GM23248 (cell line): ENCODE data around the gene ITFG1. TPM values are rescaled to one million over a fixed set of nuclear protein-coding genes. Genes with fewer than 3 reads are reported as not detected.
"Not testable (repeated sequence)": the region's sequence is repeated elsewhere in the genome, so short reads cannot be mapped to it uniquely, and the experiment has no call there.

Source experiments
- DNase-seq: peaks from one replicate; pipeline ENCODE4 v3.0.0-alpha.2; 2015
- H2AFZ ChIP-seq: fragments of 200-600 bp; sonication (generic); 2 replicates; pipeline ENCODE4 v1.6.1; 2016; ENCODE audit warnings: antibody characterized with exemption
- H3F3A ChIP-seq: fragments of 200-600 bp; sonication (generic); 2 replicates; pipeline ENCODE4 v1.6.1; 2016; ENCODE audit warnings: mild to moderate bottlenecking, antibody characterized with exemption, mixed run types; ENCODE audit not compliant: insufficient read depth
- H3K27ac ChIP-seq: fragments of 200-600 bp; sonication (generic); 2 replicates; pipeline ENCODE4 v1.5.1; 2016; ENCODE audit warnings: mild to moderate bottlenecking
- H3K27me3 ChIP-seq: fragments of 200-600 bp; sonication (generic); replicated peaks from 2 replicates; pipeline ENCODE4 v1.6.1; 2016; ENCODE audit warnings: mild to moderate bottlenecking; ENCODE audit not compliant: insufficient read depth
- H3K36me3 ChIP-seq: fragments of 200-600 bp; sonication (generic); 2 replicates; pipeline ENCODE4 v1.6.1; 2016; ENCODE audit warnings: low read depth, mild to moderate bottlenecking
- H3K4me1 ChIP-seq: fragments of 200-600 bp; sonication (generic); 2 replicates; pipeline ENCODE4 v1.6.1; 2016; ENCODE audit warnings: mild to moderate bottlenecking; ENCODE audit not compliant: insufficient read depth
- H3K4me2 ChIP-seq: fragments of 200-600 bp; sonication (generic); one replicate; pipeline ENCODE4 v1.6.1; 2016; ENCODE audit warnings: mild to moderate bottlenecking; ENCODE audit not compliant: unreplicated experiment
- H3K4me3 ChIP-seq: fragments of 200-600 bp; sonication (generic); 2 replicates; pipeline ENCODE4 v1.5.1; 2016; ENCODE audit warnings: mild to moderate bottlenecking
- H3K79me2 ChIP-seq: fragments of 200-600 bp; sonication (generic); 2 replicates; pipeline ENCODE4 v1.6.1; 2016; ENCODE audit warnings: mild to moderate bottlenecking; ENCODE audit not compliant: insufficient read depth
- H3K9ac ChIP-seq: fragments of 200-600 bp; sonication (generic); 2 replicates; pipeline ENCODE4 v1.6.1; 2016; ENCODE audit warnings: mild to moderate bottlenecking
- H3K9me2 ChIP-seq: fragments of 200-600 bp; sonication (generic); 2 replicates; pipeline ENCODE4 v1.6.1; 2016; ENCODE audit warnings: mixed run types, mild to moderate bottlenecking, moderate library complexity; ENCODE audit not compliant: insufficient read depth
- H3K9me3 ChIP-seq: fragments of 200-600 bp; sonication (generic); one replicate; pipeline ENCODE4 v1.6.1; 2017; ENCODE audit warnings: low read depth
- H4K20me1 ChIP-seq: fragments of 200-600 bp; sonication (generic); 2 replicates; pipeline ENCODE4 v1.6.0; 2016; ENCODE audit not compliant: insufficient read depth
- EZH2 ChIP-seq: fragments of 200-600 bp; sonication (generic); IDR thresholded peaks from 2 replicates; pipeline ENCODE4 v1.6.1; 2018; ENCODE audit warnings: antibody characterized with exemption, mild to moderate bottlenecking; ENCODE audit not compliant: insufficient read depth, poor library complexity, severe bottlenecking
- EZH2phosphoT487 ChIP-seq: fragments of 200-600 bp; sonication (generic); IDR thresholded peaks from 2 replicates; pipeline ENCODE4 v1.6.1; 2018; ENCODE audit warnings: antibody characterized with exemption, moderate library complexity, mild to moderate bottlenecking, low read depth; ENCODE audit not compliant: insufficient read depth
- WGBS, 2 experiments: methylation state at CpG; one replicate each; pipeline ENCODE4 v1.1.6; 2015 to 2017; ENCODE audit warnings: low lambda C conversion rate in 2 of 2, low coverage in 1 of 2; ENCODE audit errors: missing lambda C conversion rate in 2 of 2; 5-methylcytosine and 5-hydroxymethylcytosine counted together
- in situ Hi-C: fragments of 300-500 bp; cut with MboI; formaldehyde crosslinking; loops from 2 replicates; pipeline ENCODE4 v1.15.0; 2020
- polyA plus RNA-seq: library from polyadenylated mRNA; unstranded; fragments of >200 nt; fragmentation: Nextera tagmentation; extraction: Ambion mirVana; gene quantifications from 2 replicates; pipeline ENCODE4 v1.2.1, GENCODE V29; 2016
- total RNA-seq: library from RNA; depleted of rRNA; stranded (reverse); fragments of >200 nt; shearing (Covaris generic); gene quantifications from 2 replicates; pipeline ENCODE4 v1.2.3, GENCODE V29; 2014

ITFG1 gene
- total and polyA plus RNA-seq, 2 experiments from 2014 or later: 78.2 to 111 TPM

- TF ChIP-seq EZH2phosphoT487 (no peak), EZH2 (no peak)
- WGBS, 2 experiments: 95% methylated on average over 2 of the region's 2 CpGs
- H3K4me3 ChIP-seq: no peak overlapping the region
- no peaks in the 10 kb centered on the region for H3F3A ChIP-seq
- H3K27ac ChIP-seq: no peak overlapping the region
- no peaks in the 10 kb centered on the region for H3K9me2 ChIP-seq
- peak; percentile 26 for DNase-seq
- no peak overlapping the region for H3K9ac ChIP-seq
- H3K79me2 ChIP-seq: no peaks in the 10 kb centered on the region
- H3K36me3 ChIP-seq: no peaks in the 10 kb centered on the region
- H2AFZ ChIP-seq: no peak overlapping the region
- H3K4me2 ChIP-seq: no peak overlapping the region
- H4K20me1 ChIP-seq: no peaks in the 10 kb centered on the region
- in situ Hi-C loops: no loop called here
- no peaks in the 10 kb centered on the region for H3K4me1 ChIP-seq
- H3K9me3 ChIP-seq: no peaks in the 10 kb centered on the region
- no peaks in the 10 kb centered on the region for H3K27me3 ChIP-seq
Observed at GRCh38 chr16:47358816-47359215, 102.0 kb downstream of the ITFG1 start.

- H2AFZ ChIP-seq, H3K79me2 ChIP-seq, H3K4me3 ChIP-seq, H3K4me1 ChIP-seq, H3K27me3 ChIP-seq, H3K27ac ChIP-seq, H3K9me2 ChIP-seq, H3F3A ChIP-seq, H3K36me3 ChIP-seq, H3K9me3 ChIP-seq, H3K9ac ChIP-seq, in situ Hi-C loops, H4K20me1 ChIP-seq, DNase-seq, H3K4me2 ChIP-seq: not testable (repeated sequence)
- 92 to 98% methylated on average over 2 of the region's 2 CpGs for WGBS, 2 experiments
Observed at GRCh38 chr16:47349029-47349428, 111.8 kb downstream of the ITFG1 start.

GRCh38 chr16:47347021-47347696, 113.7 kb downstream of the ITFG1 start:
- H3K79me2 ChIP-seq, H3F3A ChIP-seq, H3K4me1 ChIP-seq, H3K4me3 ChIP-seq, H3K4me2 ChIP-seq, in situ Hi-C loops, H3K9ac ChIP-seq, H3K36me3 ChIP-seq, DNase-seq, H4K20me1 ChIP-seq, H3K27me3 ChIP-seq, H2AFZ ChIP-seq, H3K9me3 ChIP-seq, H3K9me2 ChIP-seq, H3K27ac ChIP-seq: not testable (repeated sequence)
- WGBS, 2 experiments: 98 to 99% methylated on average over 23 of the region's 23 CpGs

- Histone ChIP-seq H3F3A (no peaks in the 10 kb centered on the region), H3K27ac (no peak overlapping the region), H3K4me1 (no peaks in the 10 kb centered on the region), H4K20me1 (no peaks in the 10 kb centered on the region; the same call in 1 of the 2 replicates), H3K36me3 (no peaks in the 10 kb centered on the region; the same call in 1 of the 2 replicates), H3K9ac (no peak overlapping the region), H2AFZ (no peak overlapping the region), H3K27me3 (no peaks in the 10 kb centered on the region), H3K79me2 (no peaks in the 10 kb centered on the region), H3K9me3 (no peaks in the 10 kb centered on the region), H3K4me3 (no peak overlapping the region), H3K9me2 (no peaks in the 10 kb centered on the region), H3K4me2 (no peak overlapping the region)
- 89 to 91% methylated on average over 2 of the region's 2 CpGs for WGBS, 2 experiments
- in situ Hi-C loops: no loop called here
- TF ChIP-seq EZH2phosphoT487 (no peak), EZH2 (no peak)
- DNase-seq: peak; percentile 1
Observed at GRCh38 chr16:47342055-47342454, 118.8 kb downstream of the ITFG1 start.

- H3K9me2 ChIP-seq, H2AFZ ChIP-seq, H4K20me1 ChIP-seq, H3K79me2 ChIP-seq, H3K27ac ChIP-seq, DNase-seq, H3K9me3 ChIP-seq, H3K4me3 ChIP-seq, H3K4me1 ChIP-seq, H3F3A ChIP-seq, H3K36me3 ChIP-seq, H3K27me3 ChIP-seq, H3K9ac ChIP-seq, in situ Hi-C loops, H3K4me2 ChIP-seq: not testable (repeated sequence)
- 95 to 97% methylated on average over 3 of the region's 3 CpGs for WGBS, 2 experiments
Observed at GRCh38 chr16:47330562-47330961, 130.3 kb downstream of the ITFG1 start.

GRCh38 chr16:47324309-47324708, 136.6 kb downstream of the ITFG1 start:
- 94% methylated on average over 2 of the region's 2 CpGs for WGBS, 2 experiments
- in situ Hi-C loops: not testable (repeated sequence)

More at GRCh38 chr16:47324309-47324708, 136.6 kb downstream of the ITFG1 start:
- H3F3A ChIP-seq, DNase-seq, H3K9me3 ChIP-seq, H3K36me3 ChIP-seq, H3K27ac ChIP-seq, H3K4me3 ChIP-seq, H3K79me2 ChIP-seq, H2AFZ ChIP-seq, H3K27me3 ChIP-seq, H3K4me2 ChIP-seq, H3K4me1 ChIP-seq, H3K9ac ChIP-seq, H3K9me2 ChIP-seq, H4K20me1 ChIP-seq: not testable (repeated sequence)
